HG02870 (cell line): ENCODE measurements around the gene CNTNAP5.

Experiments
- ATAC-seq: cut with Tn5 transposase; IDR thresholded peaks from one replicate; pipeline ENCODE4 v1.9.1; 2021; ENCODE audit warnings: mild to moderate bottlenecking, moderate library complexity; ENCODE audit not compliant: unreplicated experiment

The CNTNAP5 gene

DNA sequence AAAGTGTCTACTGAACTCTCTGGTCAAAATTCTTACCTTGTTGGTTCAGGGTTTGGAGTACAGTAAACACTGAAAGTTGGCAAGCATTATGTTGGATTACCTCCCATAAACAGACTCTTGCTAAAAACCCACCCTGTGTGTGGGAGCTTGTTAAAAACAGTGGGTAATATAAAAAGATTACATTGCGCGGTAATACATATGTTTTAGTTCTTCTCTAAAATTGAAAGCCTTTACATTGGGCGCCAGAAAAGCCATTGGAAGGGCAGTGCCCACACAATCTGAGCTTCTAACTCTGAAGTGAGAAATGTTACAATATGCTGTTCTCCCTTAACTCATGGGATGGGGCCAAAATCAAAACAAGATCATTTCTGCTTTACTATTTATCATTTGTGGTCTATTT lies 510.7 kb downstream of the CNTNAP5 start:
- no peak for ATAC-seq

DNA sequence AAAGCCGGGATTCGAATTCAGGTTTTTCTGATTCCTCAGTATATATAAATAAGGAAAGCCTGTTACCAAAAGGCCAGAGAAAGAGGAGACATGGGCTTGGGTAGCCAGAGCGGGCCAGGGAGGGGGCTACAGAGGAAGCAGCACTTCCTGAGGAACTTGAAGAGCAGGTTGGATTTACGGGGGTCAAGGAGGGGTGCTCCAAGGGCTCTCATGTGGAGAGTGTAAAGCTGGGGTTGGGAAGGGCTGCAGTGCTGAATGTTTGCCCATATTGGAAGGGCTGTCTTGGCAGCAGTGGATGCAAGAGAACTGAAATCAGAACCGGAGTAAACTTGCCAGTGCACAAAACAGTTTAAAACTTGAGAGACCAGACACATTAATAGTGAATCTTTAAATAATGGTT lies 511.5 kb downstream of the CNTNAP5 start:
- no peak for ATAC-seq

DNA sequence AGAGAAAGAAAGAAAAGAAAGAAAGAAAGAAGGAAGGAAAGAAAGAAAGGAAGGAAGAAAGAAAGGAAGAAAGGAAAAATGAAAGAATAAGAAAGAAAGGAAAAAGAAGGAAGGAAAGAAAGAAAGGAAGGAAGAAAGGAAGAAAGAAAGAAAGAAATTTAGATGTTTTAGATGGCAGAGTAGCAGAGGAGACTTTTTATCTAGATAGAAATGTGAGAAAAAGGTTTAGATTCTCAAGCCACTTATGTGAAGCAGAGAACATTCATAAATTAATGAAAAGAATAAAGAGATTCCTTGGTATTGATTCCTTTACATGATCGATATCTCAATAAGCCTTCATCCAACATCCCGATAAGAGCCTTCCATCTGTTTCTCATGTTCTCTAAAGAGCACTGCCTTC lies 513.5 kb downstream of the CNTNAP5 start:
- ATAC-seq, result no peak

GRCh38 chr2:124540805-124541204 lies 515.7 kb downstream of the CNTNAP5 start:
- ATAC-seq, result no peak

GRCh38 chr2:124542932-124543640 lies 518.0 kb downstream of the CNTNAP5 start:
- no peak for ATAC-seq

DNA sequence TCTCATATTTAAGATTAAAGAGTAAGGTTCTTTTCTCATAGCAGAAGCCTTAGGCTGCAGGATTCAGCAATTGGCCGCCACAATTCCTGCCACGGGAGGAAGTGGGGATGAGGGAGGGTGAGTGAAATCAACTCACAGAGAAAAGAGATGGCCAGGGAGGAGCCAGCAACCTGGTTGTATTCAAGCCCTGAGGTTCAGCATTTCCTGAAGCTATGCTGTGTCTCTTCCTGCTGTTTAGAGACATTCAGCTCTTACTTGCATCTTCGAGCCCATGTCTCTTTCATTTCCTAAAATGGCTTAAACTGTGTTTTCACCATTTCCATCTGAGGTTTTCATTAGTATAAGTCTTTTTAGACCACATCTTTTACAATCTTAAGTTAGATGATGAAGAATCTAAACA lies 522.6 kb downstream of the CNTNAP5 start:
- no peak for ATAC-seq

- no peak for ATAC-seq
Observed at GRCh38 chr2:124558277-124558905, 533.3 kb downstream of the CNTNAP5 start.

DNA sequence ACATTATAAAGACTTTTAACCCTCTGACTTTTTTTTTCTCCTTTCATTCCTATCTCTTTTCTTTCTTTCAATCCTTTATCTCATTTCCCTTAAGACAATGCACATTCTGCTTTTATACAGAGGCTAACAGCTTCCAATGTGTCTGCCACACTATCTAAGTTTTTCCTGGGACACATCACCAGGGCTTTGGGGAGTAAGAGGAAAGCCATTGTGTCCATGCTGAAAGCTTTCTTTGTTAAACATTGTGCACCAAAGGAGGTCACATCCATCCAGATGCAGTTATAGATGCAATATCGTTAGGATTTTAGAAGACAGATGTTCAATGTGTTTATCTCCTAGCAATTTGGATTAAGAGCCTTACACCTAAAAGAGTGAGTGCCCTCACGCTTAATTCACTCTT lies 534.1 kb downstream of the CNTNAP5 start:
- ATAC-seq, result no peak

DNA sequence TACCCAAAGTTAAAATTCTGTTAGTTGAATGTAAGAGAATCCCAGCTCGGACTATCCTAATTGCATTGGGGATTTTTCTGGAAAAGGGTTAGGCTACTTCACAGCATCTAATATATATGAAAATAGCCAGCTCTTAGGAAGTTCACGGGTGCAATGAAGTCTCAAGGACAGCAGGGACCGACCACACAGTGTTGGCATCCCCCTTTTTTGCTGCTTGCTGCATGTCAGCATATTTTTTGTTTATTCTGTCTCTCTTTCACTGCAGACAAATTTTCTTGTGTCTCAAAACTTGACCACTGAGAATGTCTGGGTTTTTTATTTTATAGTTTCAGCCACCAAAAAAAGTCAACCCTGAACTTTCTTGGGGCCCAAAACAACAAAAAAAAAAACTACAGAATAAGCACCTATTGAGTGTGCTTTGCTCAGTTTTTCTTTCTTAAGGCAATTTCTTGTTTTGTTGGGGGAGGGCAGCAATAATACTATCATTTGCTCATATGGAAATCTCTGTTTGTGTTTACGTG lies 535.6 kb downstream of the CNTNAP5 start:
- no peak for ATAC-seq

DNA sequence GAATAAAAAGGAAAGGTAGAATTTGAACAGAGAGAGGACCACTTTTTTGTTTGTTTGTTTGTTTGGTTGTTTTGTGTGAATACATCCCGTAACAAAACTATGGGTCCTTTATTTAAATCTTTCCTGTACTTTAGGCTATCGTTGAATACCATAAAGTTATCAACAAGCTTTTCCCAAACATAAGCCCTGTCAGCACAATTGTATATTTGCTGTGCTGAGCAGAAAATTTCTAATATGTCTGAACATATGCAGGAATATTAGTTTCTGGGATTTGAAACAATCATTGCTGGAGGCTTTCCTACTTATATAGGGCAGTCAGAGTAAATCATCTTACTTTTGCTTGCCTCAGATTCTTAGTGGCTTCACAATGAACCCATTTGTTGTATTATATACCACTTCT lies 536.4 kb downstream of the CNTNAP5 start:
- ATAC-seq, result no peak

- ATAC-seq, result no peak
Observed at GRCh38 chr2:124563426-124563825, 538.3 kb downstream of the CNTNAP5 start.

DNA sequence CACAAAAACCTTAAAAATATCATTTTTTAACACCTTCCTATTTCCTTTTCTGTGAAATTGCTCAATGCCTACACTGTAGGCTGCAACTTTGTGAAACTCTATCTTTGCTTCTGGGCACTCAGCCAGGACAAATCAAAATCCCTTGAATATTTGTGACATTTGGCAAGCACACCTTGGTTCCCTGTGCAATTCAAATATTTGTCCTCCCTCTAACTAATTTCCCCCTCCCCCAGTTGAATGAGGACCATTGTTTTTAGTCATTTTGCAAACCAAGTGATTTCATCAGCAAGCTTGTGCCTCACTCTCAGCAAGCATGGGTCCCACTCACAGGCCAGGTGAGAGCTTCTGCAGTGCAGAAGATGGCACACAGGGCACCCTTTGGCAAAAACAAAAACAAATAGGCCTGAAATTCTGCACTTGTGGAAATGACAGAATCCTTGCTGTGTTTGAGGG lies 541.5 kb downstream of the CNTNAP5 start:
- no peak for ATAC-seq

DNA sequence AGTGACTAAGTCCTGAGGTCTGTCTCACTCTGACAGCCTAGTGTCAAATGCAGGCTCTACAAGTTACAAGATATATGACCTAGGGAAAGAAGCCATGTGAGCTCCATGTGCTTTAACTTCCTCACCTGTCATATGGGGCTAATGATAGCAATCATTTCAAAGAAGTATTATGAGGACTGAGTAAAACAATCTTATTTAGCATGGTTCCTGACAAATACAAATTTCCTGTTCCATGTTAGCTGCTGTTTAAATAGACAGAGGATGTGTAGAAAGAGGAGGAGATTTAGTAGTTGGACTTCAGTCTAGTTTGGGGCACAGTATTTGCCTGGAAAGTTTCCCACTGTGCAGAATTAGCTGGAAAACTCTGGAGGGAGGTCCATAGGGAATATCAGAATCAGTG lies 545.8 kb downstream of the CNTNAP5 start:
- ATAC-seq, result no peak

GRCh38 chr2:124571836-124572235 lies 546.7 kb downstream of the CNTNAP5 start:
- ATAC-seq, result no peak

DNA sequence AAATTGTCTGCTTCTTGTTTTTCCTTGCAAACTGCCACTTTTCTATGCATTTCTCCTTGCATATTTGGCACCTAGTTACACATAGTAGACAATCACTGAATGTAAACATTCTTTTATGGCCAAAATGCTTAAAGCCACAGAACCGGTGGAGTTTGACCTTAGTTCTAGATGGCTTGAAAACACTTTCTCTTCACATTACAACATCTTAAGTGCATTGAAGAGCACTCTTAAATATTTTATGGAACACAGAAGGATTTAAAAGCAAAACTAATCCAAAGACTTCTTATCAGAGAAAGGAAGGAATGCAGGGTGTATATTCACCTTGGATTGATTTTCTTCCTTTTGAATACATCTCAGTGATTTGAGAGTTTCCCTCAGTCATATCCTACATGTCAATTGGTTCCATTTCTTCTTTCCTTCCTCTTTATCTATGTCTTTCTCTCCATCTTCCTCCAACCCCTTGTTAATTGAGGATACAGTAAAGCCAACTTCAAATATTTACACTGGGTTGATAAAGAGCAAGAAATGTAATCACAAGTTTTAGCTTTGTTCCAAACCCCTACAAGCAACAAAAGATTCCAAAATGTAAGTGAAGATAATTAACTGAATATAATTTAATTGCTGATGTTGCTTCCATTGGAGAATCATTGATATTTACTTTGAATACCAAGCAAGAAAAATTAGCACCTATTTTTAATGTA lies 548.0 kb downstream of the CNTNAP5 start:
- ATAC-seq, result no peak

DNA sequence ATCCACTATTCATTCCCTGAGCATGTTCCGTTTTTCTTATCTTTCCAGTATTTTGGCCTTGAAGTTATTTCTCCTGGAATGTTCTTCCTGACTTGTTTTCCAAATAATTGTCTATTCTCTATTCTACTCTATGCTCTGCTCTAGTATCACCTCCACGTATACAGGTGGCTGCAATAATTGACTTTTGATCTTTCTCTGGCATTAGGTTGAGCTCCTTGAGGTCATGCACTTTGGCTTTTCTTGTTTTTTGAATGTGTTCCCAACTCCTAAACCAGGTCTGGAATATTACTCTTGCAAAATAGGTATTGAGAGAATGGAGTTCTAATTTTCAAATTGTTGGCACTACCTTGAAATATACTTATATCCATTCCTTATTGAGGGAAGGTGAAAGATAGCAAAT lies 550.4 kb downstream of the CNTNAP5 start:
- no peak for ATAC-seq

GRCh38 chr2:124580263-124580662 lies 555.2 kb downstream of the CNTNAP5 start:
- ATAC-seq, result no peak

GRCh38 chr2:124582387-124582786 lies 557.3 kb downstream of the CNTNAP5 start:
- no peak for ATAC-seq

GRCh38 chr2:124584615-124585014 lies 559.5 kb downstream of the CNTNAP5 start:
- no peak for ATAC-seq

DNA sequence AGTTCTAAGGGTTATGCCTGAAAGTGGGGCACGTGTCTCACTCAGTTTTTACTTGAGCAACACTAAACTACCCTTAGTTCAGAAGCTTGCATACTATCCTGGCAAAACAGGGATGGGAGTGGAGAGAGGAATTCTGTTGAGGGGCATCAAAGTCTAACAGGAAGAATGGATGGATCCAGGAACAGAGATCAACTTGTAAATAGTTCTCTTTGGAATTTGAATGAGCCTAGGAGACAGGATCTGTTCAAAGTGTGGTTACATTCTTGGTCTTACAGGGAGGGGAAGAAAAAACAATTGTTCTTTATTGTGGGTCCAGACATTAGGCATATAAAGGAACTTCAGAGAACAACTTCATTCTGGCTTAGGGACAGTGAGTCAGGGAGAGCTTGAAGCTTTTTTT lies 560.2 kb downstream of the CNTNAP5 start:
- ATAC-seq, result no peak

- ATAC-seq, result no peak
Observed at GRCh38 chr2:124586210-124586609, 561.1 kb downstream of the CNTNAP5 start.

- ATAC-seq, result no peak
Observed at GRCh38 chr2:124586835-124587234, 561.7 kb downstream of the CNTNAP5 start.
